ENCODE measurements around the gene GPATCH1.

DNA sequence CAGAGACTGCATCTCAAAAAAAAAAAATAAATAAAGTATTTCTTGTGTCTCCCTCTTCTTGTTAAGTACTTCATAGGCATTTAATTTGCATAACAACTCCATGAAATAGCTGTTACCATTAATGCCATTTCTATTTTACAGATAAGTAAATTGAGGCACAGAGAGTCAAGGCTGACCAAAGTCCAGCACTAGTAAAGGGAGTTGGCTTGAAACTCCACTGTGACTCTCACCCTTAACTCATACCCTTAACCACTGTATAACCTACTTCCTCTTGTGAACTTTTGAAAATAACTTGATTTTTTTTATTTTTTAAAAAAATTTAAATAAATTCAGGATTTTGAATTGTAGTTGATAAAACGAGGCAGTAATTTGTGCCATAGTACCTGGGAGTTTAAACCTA lies 6.0 kb downstream of the GPATCH1 start:
- TF ChIP-seq, protein P1, sequence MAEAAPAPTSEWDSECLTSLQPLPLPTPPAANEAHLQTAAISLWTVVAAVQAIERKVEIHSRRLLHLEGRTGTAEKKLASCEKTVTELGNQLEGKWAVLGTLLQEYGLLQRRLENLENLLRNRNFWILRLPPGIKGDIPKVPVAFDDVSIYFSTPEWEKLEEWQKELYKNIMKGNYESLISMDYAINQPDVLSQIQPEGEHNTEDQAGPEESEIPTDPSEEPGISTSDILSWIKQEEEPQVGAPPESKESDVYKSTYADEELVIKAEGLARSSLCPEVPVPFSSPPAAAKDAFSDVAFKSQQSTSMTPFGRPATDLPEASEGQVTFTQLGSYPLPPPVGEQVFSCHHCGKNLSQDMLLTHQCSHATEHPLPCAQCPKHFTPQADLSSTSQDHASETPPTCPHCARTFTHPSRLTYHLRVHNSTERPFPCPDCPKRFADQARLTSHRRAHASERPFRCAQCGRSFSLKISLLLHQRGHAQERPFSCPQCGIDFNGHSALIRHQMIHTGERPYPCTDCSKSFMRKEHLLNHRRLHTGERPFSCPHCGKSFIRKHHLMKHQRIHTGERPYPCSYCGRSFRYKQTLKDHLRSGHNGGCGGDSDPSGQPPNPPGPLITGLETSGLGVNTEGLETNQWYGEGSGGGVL (tag by site-specific recombination; IDR thresholded peaks at IDR 0.05): no peak
- TF ChIP-seq ZNF266 (tag by site-specific recombination; IDR thresholded peaks at IDR 0.05; ENCODE audit: low read depth): no peak
- TF ChIP-seq, protein P2, sequence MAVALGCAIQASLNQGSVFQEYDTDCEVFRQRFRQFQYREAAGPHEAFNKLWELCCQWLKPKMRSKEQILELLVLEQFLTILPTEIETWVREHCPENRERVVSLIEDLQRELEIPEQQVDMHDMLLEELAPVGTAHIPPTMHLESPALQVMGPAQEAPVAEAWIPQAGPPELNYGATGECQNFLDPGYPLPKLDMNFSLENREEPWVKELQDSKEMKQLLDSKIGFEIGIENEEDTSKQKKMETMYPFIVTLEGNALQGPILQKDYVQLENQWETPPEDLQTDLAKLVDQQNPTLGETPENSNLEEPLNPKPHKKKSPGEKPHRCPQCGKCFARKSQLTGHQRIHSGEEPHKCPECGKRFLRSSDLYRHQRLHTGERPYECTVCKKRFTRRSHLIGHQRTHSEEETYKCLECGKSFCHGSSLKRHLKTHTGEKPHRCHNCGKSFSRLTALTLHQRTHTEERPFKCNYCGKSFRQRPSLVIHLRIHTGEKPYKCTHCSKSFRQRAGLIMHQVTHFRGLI (tag by site-specific recombination; IDR thresholded peaks at IDR 0.05): no peak
- TF ChIP-seq, protein P3, sequence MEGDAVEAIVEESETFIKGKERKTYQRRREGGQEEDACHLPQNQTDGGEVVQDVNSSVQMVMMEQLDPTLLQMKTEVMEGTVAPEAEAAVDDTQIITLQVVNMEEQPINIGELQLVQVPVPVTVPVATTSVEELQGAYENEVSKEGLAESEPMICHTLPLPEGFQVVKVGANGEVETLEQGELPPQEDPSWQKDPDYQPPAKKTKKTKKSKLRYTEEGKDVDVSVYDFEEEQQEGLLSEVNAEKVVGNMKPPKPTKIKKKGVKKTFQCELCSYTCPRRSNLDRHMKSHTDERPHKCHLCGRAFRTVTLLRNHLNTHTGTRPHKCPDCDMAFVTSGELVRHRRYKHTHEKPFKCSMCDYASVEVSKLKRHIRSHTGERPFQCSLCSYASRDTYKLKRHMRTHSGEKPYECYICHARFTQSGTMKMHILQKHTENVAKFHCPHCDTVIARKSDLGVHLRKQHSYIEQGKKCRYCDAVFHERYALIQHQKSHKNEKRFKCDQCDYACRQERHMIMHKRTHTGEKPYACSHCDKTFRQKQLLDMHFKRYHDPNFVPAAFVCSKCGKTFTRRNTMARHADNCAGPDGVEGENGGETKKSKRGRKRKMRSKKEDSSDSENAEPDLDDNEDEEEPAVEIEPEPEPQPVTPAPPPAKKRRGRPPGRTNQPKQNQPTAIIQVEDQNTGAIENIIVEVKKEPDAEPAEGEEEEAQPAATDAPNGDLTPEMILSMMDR (tag by site-specific recombination; IDR thresholded peaks at IDR 0.05): no peak
- no peak for TF ChIP-seq GLI4 (tag by site-specific recombination; IDR thresholded peaks at IDR 0.05)
- TF ChIP-seq, protein P4, sequence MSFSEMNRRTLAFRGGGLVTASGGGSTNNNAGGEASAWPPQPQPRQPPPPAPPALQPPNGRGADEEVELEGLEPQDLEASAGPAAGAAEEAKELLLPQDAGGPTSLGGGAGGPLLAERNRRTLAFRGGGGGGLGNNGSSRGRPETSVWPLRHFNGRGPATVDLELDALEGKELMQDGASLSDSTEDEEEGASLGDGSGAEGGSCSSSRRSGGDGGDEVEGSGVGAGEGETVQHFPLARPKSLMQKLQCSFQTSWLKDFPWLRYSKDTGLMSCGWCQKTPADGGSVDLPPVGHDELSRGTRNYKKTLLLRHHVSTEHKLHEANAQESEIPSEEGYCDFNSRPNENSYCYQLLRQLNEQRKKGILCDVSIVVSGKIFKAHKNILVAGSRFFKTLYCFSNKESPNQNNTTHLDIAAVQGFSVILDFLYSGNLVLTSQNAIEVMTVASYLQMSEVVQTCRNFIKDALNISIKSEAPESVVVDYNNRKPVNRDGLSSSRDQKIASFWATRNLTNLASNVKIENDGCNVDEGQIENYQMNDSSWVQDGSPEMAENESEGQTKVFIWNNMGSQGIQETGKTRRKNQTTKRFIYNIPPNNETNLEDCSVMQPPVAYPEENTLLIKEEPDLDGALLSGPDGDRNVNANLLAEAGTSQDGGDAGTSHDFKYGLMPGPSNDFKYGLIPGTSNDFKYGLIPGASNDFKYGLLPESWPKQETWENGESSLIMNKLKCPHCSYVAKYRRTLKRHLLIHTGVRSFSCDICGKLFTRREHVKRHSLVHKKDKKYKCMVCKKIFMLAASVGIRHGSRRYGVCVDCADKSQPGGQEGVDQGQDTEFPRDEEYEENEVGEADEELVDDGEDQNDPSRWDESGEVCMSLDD (tag by site-specific recombination; IDR thresholded peaks at IDR 0.05): no peak
- TF ChIP-seq, protein P5, sequence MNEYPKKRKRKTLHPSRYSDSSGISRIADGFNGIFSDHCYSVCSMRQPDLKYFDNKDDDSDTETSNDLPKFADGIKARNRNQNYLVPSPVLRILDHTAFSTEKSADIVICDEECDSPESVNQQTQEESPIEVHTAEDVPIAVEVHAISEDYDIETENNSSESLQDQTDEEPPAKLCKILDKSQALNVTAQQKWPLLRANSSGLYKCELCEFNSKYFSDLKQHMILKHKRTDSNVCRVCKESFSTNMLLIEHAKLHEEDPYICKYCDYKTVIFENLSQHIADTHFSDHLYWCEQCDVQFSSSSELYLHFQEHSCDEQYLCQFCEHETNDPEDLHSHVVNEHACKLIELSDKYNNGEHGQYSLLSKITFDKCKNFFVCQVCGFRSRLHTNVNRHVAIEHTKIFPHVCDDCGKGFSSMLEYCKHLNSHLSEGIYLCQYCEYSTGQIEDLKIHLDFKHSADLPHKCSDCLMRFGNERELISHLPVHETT (tag by site-specific recombination; IDR thresholded peaks at IDR 0.05): no peak
- no peak for TF ChIP-seq ZBTB21 (tag by site-specific recombination; IDR thresholded peaks at IDR 0.05)
- TF ChIP-seq, protein P6, sequence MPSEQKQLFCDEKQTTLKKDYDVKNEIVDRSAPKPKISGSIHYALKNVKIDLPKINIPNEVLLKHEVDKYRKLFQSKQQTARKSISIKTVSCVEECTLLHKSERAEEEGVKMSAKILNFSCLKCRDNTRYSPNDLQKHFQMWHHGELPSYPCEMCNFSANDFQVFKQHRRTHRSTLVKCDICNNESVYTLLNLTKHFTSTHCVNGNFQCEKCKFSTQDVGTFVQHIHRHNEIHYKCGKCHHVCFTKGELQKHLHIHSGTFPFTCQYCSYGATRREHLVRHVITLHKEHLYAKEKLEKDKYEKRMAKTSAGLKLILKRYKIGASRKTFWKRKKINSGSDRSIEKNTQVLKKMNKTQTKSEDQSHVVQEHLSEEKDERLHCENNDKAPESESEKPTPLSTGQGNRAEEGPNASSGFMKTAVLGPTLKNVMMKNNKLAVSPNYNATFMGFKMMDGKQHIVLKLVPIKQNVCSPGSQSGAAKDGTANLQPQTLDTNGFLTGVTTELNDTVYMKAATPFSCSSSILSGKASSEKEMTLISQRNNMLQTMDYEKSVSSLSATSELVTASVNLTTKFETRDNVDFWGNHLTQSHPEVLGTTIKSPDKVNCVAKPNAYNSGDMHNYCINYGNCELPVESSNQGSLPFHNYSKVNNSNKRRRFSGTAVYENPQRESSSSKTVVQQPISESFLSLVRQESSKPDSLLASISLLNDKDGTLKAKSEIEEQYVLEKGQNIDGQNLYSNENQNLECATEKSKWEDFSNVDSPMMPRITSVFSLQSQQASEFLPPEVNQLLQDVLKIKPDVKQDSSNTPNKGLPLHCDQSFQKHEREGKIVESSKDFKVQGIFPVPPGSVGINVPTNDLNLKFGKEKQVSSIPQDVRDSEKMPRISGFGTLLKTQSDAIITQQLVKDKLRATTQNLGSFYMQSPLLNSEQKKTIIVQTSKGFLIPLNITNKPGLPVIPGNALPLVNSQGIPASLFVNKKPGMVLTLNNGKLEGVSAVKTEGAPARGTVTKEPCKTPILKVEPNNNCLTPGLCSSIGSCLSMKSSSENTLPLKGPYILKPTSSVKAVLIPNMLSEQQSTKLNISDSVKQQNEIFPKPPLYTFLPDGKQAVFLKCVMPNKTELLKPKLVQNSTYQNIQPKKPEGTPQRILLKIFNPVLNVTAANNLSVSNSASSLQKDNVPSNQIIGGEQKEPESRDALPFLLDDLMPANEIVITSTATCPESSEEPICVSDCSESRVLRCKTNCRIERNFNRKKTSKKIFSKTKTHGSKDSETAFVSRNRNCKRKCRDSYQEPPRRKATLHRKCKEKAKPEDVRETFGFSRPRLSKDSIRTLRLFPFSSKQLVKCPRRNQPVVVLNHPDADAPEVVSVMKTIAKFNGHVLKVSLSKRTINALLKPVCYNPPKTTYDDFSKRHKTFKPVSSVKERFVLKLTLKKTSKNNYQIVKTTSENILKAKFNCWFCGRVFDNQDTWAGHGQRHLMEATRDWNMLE (tag by site-specific recombination; conservative IDR thresholded peaks at IDR 0.05; ENCODE audit: low read depth): no peak
- TF ChIP-seq, protein P7, sequence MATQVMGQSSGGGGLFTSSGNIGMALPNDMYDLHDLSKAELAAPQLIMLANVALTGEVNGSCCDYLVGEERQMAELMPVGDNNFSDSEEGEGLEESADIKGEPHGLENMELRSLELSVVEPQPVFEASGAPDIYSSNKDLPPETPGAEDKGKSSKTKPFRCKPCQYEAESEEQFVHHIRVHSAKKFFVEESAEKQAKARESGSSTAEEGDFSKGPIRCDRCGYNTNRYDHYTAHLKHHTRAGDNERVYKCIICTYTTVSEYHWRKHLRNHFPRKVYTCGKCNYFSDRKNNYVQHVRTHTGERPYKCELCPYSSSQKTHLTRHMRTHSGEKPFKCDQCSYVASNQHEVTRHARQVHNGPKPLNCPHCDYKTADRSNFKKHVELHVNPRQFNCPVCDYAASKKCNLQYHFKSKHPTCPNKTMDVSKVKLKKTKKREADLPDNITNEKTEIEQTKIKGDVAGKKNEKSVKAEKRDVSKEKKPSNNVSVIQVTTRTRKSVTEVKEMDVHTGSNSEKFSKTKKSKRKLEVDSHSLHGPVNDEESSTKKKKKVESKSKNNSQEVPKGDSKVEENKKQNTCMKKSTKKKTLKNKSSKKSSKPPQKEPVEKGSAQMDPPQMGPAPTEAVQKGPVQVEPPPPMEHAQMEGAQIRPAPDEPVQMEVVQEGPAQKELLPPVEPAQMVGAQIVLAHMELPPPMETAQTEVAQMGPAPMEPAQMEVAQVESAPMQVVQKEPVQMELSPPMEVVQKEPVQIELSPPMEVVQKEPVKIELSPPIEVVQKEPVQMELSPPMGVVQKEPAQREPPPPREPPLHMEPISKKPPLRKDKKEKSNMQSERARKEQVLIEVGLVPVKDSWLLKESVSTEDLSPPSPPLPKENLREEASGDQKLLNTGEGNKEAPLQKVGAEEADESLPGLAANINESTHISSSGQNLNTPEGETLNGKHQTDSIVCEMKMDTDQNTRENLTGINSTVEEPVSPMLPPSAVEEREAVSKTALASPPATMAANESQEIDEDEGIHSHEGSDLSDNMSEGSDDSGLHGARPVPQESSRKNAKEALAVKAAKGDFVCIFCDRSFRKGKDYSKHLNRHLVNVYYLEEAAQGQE (tag by site-specific recombination; IDR thresholded peaks at IDR 0.05): no peak
- TF ChIP-seq, protein P8, sequence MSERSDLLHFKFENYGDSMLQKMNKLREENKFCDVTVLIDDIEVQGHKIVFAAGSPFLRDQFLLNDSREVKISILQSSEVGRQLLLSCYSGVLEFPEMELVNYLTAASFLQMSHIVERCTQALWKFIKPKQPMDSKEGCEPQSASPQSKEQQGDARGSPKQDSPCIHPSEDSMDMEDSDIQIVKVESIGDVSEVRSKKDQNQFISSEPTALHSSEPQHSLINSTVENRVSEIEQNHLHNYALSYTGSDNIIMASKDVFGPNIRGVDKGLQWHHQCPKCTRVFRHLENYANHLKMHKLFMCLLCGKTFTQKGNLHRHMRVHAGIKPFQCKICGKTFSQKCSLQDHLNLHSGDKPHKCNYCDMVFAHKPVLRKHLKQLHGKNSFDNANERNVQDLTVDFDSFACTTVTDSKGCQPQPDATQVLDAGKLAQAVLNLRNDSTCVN (tag by site-specific recombination; optimal IDR thresholded peaks at IDR 0.05): no peak
- no peak for TF ChIP-seq KLF1 (tag by site-specific recombination; IDR thresholded peaks at IDR 0.05)
- TF ChIP-seq ZNF629 (tag by site-specific recombination; IDR thresholded peaks at IDR 0.05): no peak
